DND-41 (cell line): ENCODE measurements around the gene RAB33B.
"Not testable (repeated sequence)": the region's sequence is repeated elsewhere in the genome, so short reads cannot be mapped to it uniquely, and the experiment has no call there.

Experiments used
- EZH2 ChIP-seq: IDR thresholded peaks from 3 replicates; pipeline ENCODE4 v1.6.1; 2012; ENCODE audit warnings: borderline replicate concordance, low read depth, mild to moderate bottlenecking, moderate library complexity, low read length, inconsistent platforms; ENCODE audit not compliant: severe bottlenecking
- TF ChIP-seq, protein P1 (sequence below): IDR thresholded peaks from 2 replicates; pipeline ENCODE4 v1.5.1; 2012; ENCODE audit warnings: borderline replicate concordance, low read length, moderate library complexity, mild to moderate bottlenecking; ENCODE audit not compliant: poor library complexity, severe bottlenecking; ENCODE audit errors: extremely low read depth

DNA sequence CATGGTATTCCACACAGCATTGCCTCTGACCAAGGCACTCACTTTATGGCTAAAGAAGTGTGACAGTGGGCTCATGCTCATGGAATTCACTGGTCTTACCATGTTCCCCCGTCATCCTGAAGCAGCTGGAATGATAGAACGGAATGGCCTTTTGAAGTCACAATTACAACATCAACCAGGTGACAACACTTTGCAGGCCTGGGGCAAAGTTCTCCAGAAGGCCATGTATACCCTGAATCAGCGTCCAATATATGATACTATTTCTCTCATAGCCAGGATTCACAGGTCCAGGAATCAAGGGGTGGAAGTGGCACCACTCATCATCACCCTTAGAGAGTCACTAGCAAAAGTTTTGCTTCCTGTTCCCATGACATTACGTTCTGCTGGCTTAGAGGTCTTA lies 6.8 kb upstream of the RAB33B start:
- TF ChIP-seq, protein P1, sequence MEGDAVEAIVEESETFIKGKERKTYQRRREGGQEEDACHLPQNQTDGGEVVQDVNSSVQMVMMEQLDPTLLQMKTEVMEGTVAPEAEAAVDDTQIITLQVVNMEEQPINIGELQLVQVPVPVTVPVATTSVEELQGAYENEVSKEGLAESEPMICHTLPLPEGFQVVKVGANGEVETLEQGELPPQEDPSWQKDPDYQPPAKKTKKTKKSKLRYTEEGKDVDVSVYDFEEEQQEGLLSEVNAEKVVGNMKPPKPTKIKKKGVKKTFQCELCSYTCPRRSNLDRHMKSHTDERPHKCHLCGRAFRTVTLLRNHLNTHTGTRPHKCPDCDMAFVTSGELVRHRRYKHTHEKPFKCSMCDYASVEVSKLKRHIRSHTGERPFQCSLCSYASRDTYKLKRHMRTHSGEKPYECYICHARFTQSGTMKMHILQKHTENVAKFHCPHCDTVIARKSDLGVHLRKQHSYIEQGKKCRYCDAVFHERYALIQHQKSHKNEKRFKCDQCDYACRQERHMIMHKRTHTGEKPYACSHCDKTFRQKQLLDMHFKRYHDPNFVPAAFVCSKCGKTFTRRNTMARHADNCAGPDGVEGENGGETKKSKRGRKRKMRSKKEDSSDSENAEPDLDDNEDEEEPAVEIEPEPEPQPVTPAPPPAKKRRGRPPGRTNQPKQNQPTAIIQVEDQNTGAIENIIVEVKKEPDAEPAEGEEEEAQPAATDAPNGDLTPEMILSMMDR = not testable (repeated sequence)
- not testable (repeated sequence) for TF ChIP-seq EZH2
